HG03097 (cell line): ENCODE measurements around the gene ANK3.

Experiments used
- ATAC-seq: cut with Tn5 transposase; IDR thresholded peaks from one replicate; pipeline ENCODE4 v1.9.1; 2021; ENCODE audit not compliant: unreplicated experiment, low FRiP score

Gene ANK3

GRCh38 chr10:60239228-60239627, 150.4 kb downstream of the ANK3 start:
- ATAC-seq: no peak

- no peak for ATAC-seq
Measured at GRCh38 chr10:60238759-60239100, 150.9 kb downstream of the ANK3 start.

- no peak for ATAC-seq
Measured at GRCh38 chr10:60237977-60238758, 151.5 kb downstream of the ANK3 start.

GRCh38 chr10:60236869-60237524, 152.7 kb downstream of the ANK3 start:
- peak; percentile 99 for ATAC-seq

GRCh38 chr10:60235001-60235400, 154.7 kb downstream of the ANK3 start:
- no peak for ATAC-seq

GRCh38 chr10:60234551-60234950, 155.1 kb downstream of the ANK3 start:
- ATAC-seq: no peak

- no peak for ATAC-seq
Measured at GRCh38 chr10:60230892-60231291, 158.8 kb downstream of the ANK3 start.

- no peak for ATAC-seq
Measured at GRCh38 chr10:60224066-60224705, 165.5 kb downstream of the ANK3 start.

GRCh38 chr10:60222047-60222446, 167.6 kb downstream of the ANK3 start:
- no peak for ATAC-seq

- ATAC-seq: no peak
Measured at GRCh38 chr10:60212195-60212594, 177.5 kb downstream of the ANK3 start.

GRCh38 chr10:60209874-60210570, 179.7 kb downstream of the ANK3 start:
- no peak for ATAC-seq

GRCh38 chr10:60208676-60209269, 180.9 kb downstream of the ANK3 start:
- ATAC-seq: no peak

GRCh38 chr10:60207894-60208293, 181.8 kb downstream of the ANK3 start:
- no peak for ATAC-seq

- no peak for ATAC-seq
Measured at GRCh38 chr10:60206735-60207134, 182.9 kb downstream of the ANK3 start.

- ATAC-seq: no peak
Measured at GRCh38 chr10:60205741-60206140, 183.9 kb downstream of the ANK3 start.

GRCh38 chr10:60203993-60204618, 185.6 kb downstream of the ANK3 start:
- ATAC-seq: no peak

- ATAC-seq: no peak
Measured at GRCh38 chr10:60200682-60201053, 189.0 kb downstream of the ANK3 start.

- no peak for ATAC-seq
Measured at GRCh38 chr10:60200012-60200681, 189.5 kb downstream of the ANK3 start.

- ATAC-seq: no peak
Measured at GRCh38 chr10:60197206-60197605, 192.5 kb downstream of the ANK3 start.

- ATAC-seq: no peak
Measured at GRCh38 chr10:60194421-60194820, 195.3 kb downstream of the ANK3 start.
